ENCODE results near the gene CCNL1.

Gene CCNL1

GRCh38 chr3:157147099-157147803 lies 12.7 kb downstream of the CCNL1 start:
- no peak for TF ChIP-seq CTCF (IDR thresholded peaks at IDR 0.05; ENCODE audit: low read depth, low read length, missing control alignments)
- DNase-seq = no peak
- H3K27ac ChIP-seq = no peak overlapping the region
- no peaks in the 10 kb centered on the region for H3K27me3 ChIP-seq (replicated peaks)
- H3K36me3 ChIP-seq (replicated peaks) = peaks cover 71% of the 10 kb centered on the region
- H3K4me3 ChIP-seq (ENCODE audit: low read depth, low read length) = no peak overlapping the region
- in situ Hi-C loops (cut with HindIII; ENCODE audit: low pct_ligation_motif_present, low sequenced_read_pairs) = no loop called here

GRCh38 chr3:157145606-157146322 lies 14.2 kb downstream of the CCNL1 start:
- DNase-seq = no peak
- in situ Hi-C loops (cut with HindIII; ENCODE audit: low pct_ligation_motif_present, low sequenced_read_pairs) = no loop called here
- Histone ChIP-seq H3K27ac (peak overlapping the region; percentile 16), H3K36me3 (replicated peaks) (peaks cover 56% of the 10 kb centered on the region), H3K27me3 (replicated peaks) (no peaks in the 10 kb centered on the region), H3K4me3 (ENCODE audit: low read depth, low read length) (no peak overlapping the region)
- TF ChIP-seq CTCF (IDR thresholded peaks at IDR 0.05; ENCODE audit: low read depth, low read length, missing control alignments) = no peak

GRCh38 chr3:157142315-157142714 lies 17.6 kb downstream of the CCNL1 start:
- no peak for TF ChIP-seq CTCF (IDR thresholded peaks at IDR 0.05; ENCODE audit: low read depth, low read length, missing control alignments)
- Histone ChIP-seq H3K4me3 (ENCODE audit: low read depth, low read length) (no peak overlapping the region), H3K27ac (no peak overlapping the region), H3K27me3 (replicated peaks) (no peaks in the 10 kb centered on the region), H3K36me3 (replicated peaks) (peaks cover 23% of the 10 kb centered on the region)
- in situ Hi-C loops (cut with HindIII; ENCODE audit: low pct_ligation_motif_present, low sequenced_read_pairs) = no loop called here
- no peak for DNase-seq

DNA sequence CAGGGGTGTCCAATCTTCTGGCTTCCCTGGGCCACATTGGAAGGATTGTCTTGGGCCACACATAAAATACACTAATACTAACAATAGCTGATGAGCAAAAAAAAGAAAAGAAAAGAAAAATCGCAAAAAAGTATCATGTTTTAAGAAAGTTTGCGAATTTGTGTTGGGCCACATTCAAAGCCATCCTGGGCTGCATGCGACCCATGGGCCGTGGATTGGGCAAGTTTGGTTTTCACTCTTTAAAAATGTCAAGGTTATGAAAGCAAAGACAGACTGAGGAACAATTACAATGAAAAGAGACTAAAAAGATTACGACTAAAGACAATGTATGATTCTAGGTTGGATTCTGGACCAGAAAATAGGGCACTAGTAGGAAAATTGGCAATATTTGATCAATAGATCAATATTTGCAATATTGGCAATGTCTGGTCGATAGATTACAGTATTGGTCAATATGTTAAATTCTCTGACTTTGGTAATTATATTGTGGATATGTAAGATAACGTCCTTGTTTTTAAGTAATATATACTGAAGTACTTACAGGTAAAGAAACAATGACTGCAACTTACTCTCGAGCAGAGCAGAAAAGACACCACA lies 19.9 kb downstream of the CCNL1 start:
- H3K27ac ChIP-seq = no peak overlapping the region
- H3K27me3 ChIP-seq (replicated peaks) = no peaks in the 10 kb centered on the region
- DNase-seq = no peak
- H3K36me3 ChIP-seq (replicated peaks) = peaks cover 5% of the 10 kb centered on the region
- no peak for TF ChIP-seq CTCF (IDR thresholded peaks at IDR 0.05; ENCODE audit: low read depth, low read length, missing control alignments)
- in situ Hi-C loops (cut with HindIII; ENCODE audit: low pct_ligation_motif_present, low sequenced_read_pairs) = no loop called here
- no peak overlapping the region for H3K4me3 ChIP-seq (ENCODE audit: low read depth, low read length)

GRCh38 chr3:157136647-157137387 lies 23.1 kb downstream of the CCNL1 start:
- in situ Hi-C loops (cut with HindIII; ENCODE audit: low pct_ligation_motif_present, low sequenced_read_pairs) = no loop called here
- H3K27me3 ChIP-seq (replicated peaks) = no peaks in the 10 kb centered on the region
- H3K4me3 ChIP-seq (ENCODE audit: low read depth, low read length) = no peak overlapping the region
- no peak for TF ChIP-seq CTCF (IDR thresholded peaks at IDR 0.05; ENCODE audit: low read depth, low read length, missing control alignments)
- no peak overlapping the region for H3K27ac ChIP-seq
- no peak for DNase-seq
- no peaks in the 10 kb centered on the region for H3K36me3 ChIP-seq (replicated peaks)
